ENCODE data around the gene LRP8.

LRP8 gene

DNA sequence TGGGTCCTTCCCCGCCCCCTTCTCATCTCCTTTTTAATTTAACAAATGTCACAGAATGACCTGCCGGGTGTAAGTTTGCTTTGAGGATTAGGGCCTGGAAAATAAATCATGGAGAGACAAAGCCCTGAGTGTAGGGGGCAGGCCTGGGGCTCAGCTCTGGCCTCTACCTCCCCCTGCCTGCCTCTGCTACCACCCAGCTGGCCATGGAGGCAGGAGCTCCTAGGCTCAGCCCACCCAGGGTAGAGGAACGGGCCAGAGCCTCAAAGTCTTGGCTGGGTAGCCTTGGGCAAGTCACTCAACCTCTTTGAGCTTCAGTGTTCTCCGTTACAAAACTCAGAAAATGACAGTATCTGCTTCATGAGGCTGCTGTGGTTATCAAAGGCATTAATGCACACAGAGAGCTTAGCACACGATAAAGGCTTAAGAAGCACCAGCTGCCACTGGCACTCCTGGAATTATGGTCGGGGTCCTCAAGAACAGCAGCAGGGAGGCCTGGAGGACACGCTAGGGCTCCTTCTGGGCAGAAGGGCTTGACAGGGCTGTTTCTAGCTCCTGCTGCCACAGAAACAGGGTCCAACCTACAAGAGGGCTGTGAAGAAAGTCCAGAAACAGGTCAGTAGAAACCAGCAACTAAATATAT is 39.0 kb downstream of the LRP8 start:
- peaks cover 8% of the 10 kb centered on the region for H3K4me1 ChIP-seq
- TF ChIP-seq, protein P1, sequence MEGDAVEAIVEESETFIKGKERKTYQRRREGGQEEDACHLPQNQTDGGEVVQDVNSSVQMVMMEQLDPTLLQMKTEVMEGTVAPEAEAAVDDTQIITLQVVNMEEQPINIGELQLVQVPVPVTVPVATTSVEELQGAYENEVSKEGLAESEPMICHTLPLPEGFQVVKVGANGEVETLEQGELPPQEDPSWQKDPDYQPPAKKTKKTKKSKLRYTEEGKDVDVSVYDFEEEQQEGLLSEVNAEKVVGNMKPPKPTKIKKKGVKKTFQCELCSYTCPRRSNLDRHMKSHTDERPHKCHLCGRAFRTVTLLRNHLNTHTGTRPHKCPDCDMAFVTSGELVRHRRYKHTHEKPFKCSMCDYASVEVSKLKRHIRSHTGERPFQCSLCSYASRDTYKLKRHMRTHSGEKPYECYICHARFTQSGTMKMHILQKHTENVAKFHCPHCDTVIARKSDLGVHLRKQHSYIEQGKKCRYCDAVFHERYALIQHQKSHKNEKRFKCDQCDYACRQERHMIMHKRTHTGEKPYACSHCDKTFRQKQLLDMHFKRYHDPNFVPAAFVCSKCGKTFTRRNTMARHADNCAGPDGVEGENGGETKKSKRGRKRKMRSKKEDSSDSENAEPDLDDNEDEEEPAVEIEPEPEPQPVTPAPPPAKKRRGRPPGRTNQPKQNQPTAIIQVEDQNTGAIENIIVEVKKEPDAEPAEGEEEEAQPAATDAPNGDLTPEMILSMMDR (IDR thresholded peaks at IDR 0.05; ENCODE audit: low read depth, low read length) = no peak
- H3K36me3 ChIP-seq = peaks cover 6% of the 10 kb centered on the region; the same call in 1 of the 2 replicates
- no peaks in the 10 kb centered on the region for H3K9me3 ChIP-seq
- no peak overlapping the region for H3K4me3 ChIP-seq (ENCODE audit: low read depth, low read length)
- DNase-seq = no peak
- H3K27me3 ChIP-seq = no peaks in the 10 kb centered on the region

DNA sequence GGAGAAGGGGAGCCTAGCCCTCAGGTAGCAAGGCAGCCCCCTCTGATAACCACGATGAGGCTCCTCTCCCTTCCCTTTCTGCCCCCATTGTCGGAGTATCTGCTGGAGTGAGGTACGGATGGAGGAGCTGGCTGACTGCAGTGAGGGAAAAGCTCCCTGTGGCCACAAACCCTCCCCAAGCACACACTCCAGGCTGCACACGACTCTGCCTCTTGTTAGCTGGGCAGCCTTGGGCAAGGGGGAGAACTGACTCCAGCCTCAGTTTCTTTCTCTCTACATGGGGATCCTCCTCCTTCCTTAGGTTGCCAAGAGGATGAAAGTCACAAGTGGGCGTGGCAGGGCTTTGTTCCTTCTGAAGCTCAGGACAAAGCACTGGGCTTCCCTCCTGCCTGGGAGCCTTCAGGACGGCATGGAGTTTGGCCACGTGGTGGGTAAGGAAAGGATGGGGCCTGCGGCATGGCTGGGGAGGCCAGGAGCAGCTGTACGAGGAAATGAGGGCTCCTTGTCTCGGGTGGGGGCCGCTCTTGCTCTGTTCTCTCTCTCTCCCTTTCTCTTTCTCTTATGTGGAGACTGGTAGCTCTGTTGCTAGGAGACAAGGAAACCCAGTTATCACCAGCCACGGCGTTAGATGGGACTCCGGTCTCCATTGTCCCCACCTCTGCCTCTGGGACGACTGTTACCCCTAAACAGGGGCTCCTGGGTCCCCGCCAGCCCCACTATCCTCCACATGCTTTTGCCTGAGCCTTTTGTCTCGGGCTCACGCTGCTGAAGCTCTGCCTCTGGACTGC is 39.7 kb downstream of the LRP8 start:
- peaks cover 8% of the 10 kb centered on the region for H3K4me1 ChIP-seq
- H3K4me3 ChIP-seq (ENCODE audit: low read depth, low read length) = no peak overlapping the region
- no peak for DNase-seq
- H3K27me3 ChIP-seq = no peaks in the 10 kb centered on the region
- H3K9me3 ChIP-seq = no peaks in the 10 kb centered on the region
- H3K36me3 ChIP-seq = peaks cover 6% of the 10 kb centered on the region; the same call in 1 of the 2 replicates
- TF ChIP-seq, protein P1 (IDR thresholded peaks at IDR 0.05; ENCODE audit: low read depth, low read length) = no peak

DNA sequence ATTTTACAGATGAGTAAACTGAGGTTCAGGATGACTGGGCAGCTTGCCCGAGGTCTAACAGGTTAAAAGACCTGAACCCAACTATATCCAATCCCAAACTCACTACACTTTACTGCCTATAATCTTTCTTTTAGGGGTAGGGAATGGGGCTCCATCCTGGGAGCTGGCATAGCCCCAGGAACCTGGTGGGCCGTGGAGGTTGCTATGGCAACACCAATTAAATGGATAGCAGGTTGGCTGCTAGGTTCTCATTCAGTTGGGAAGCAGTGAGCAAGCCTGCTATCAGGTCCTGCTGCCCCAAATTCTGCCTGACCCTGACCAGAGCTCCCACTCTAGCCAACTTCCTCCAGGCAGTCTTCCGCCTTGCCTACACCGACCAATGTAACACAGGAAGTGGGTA is 40.9 kb downstream of the LRP8 start:
- Histone ChIP-seq H3K4me3 (ENCODE audit: low read depth, low read length) (no peak overlapping the region), H3K27me3 (no peaks in the 10 kb centered on the region), H3K9me3 (no peaks in the 10 kb centered on the region), H3K4me1 (peaks cover 5% of the 10 kb centered on the region; the same call in 1 of the 2 replicates), H3K36me3 (peaks cover 6% of the 10 kb centered on the region; the same call in 1 of the 2 replicates)
- TF ChIP-seq, protein P1 (IDR thresholded peaks at IDR 0.05; ENCODE audit: low read depth, low read length) = no peak
- DNase-seq = peak; percentile 56

DNA sequence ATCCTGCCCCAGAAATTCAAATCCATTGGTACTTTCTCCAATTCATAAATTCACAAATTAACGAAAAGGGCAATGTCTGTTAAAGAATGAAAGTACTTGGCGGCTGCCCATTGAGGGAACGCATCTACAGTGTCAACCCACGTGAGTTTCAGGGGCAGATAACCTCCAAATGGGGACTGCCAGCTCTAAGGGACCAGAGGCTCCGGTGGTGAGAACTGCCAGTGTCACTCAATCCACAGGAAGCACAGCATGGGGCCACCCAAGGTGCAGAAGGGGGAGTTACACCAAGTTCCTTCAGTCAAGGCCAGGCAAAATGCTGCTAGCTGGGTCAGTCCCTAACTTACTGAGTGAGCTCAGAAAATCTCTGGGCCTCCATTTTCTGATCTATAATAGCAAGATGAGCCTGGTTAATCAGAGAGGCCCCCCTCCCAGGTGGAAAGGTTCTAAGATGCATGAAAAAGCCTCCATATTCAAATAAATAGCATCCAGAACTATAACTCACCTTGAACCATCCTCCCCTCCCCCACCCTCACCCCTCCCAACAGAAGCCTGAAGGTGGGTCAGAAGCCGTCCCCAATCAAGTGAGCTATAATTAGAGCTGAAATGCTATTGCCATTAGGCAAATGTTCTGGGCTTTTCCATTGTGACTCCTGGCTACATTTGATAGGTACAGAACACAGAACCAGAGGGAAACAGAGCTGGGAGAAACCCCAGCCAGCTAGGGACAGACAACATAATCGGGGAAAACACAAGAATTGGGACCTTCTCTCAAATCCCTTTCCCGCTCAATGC is 41.7 kb downstream of the LRP8 start:
- H3K4me3 ChIP-seq (ENCODE audit: low read depth, low read length) = no peak overlapping the region
- H3K36me3 ChIP-seq = peaks cover 6% of the 10 kb centered on the region; the same call in 1 of the 2 replicates
- peaks cover 5% of the 10 kb centered on the region; the same call in 1 of the 2 replicates for H3K4me1 ChIP-seq
- no peaks in the 10 kb centered on the region for H3K9me3 ChIP-seq
- TF ChIP-seq, protein P1 (IDR thresholded peaks at IDR 0.05; ENCODE audit: low read depth, low read length) = no peak
- DNase-seq = no peak
- H3K27me3 ChIP-seq = no peaks in the 10 kb centered on the region

DNA sequence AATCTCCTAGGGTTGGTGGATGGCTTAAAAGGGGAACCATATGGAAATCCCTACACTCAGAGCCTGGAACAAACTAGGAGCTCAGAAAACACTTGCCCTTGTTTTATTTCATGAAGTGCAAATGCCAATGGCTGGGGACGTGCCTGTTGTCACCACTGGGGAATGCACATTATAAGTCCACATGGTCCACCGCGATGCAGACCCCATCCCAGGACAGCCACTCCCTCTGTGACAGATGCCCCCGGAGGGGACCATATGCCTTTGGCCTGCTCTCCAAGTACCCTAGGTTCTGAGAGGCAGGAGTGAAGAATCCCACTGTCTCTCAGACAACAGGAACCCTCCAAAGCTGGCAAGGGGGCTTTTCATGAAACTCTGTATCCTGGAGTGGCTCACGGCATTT is 42.3 kb downstream of the LRP8 start:
- no peaks in the 10 kb centered on the region for H3K9me3 ChIP-seq
- H3K36me3 ChIP-seq = peaks cover 6% of the 10 kb centered on the region; the same call in 1 of the 2 replicates
- TF ChIP-seq, protein P1 (IDR thresholded peaks at IDR 0.05; ENCODE audit: low read depth, low read length) = no peak
- DNase-seq = no peak
- no peaks in the 10 kb centered on the region for H3K27me3 ChIP-seq
- peaks cover 5% of the 10 kb centered on the region; the same call in 1 of the 2 replicates for H3K4me1 ChIP-seq
- H3K4me3 ChIP-seq (ENCODE audit: low read depth, low read length) = no peak overlapping the region

All from BE2C (cell line).